Measurements from ENCODE around the gene FAM120A. TPM values are rescaled to one million over a fixed set of nuclear protein-coding genes. Genes with fewer than 3 reads are reported as not detected.

FAM120A gene
- total RNA-seq, 1 experiment from 2014 or later = 70.5 TPM

DNA sequence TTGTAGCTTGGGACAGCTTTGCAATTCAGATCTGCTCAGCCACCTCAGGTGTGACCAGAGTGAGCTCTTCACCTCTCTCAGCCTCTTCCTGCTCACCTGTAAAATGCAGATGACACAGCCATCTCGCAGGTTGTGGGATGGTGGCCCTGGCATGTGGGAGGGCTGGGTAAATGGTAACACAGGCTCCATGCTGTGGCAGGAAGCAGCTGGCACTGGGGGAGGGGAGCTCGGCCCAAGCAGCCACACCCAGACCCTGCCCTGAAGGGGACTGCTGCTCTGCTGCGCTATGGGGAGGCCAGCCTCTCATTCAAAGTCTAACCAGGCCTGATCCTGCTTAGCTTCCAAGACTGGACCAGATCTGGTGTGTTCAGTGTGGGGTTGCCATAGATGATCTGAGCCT, 149.0 kb downstream of the FAM120A start:
- no peak overlapping the region for H3K4me3 ChIP-seq (ENCODE audit: low read depth in 2 of 2, low read length in 2 of 2)
- no peak for ATAC-seq
- intact Hi-C loops (cut with micrococcal nuclease; ENCODE audit: unreplicated experiment) (no loop called here), in situ Hi-C loops (cut with HindIII; ENCODE audit: low pct_unique_long_range_greater_than_20kb, low sequenced_read_pairs) (no loop called here)
- no peaks in the 10 kb centered on the region for H3K4me1 ChIP-seq (ENCODE audit: control insufficient read depth, insufficient read depth, low read length)
- CTCF ChIA-PET = interaction anchor here (0.6 kb wide), 1 partner anchor 204 kb away, joined by 4 read pairs; no protein-coding TSS in a partner anchor
- no peaks in the 10 kb centered on the region for H3K9me3 ChIP-seq (ENCODE audit: control insufficient read depth, insufficient read depth, low read depth, low read length)
- H3K27me3 ChIP-seq (ENCODE audit: control insufficient read depth, insufficient read depth, low read length) = no peaks in the 10 kb centered on the region
- H3K36me3 ChIP-seq (ENCODE audit: control insufficient read depth, insufficient read depth, low read length) = no peaks in the 10 kb centered on the region
- no peak for DNase-seq (ENCODE audit: low read depth, low spot score)
- POLR2A ChIA-PET = no interaction called here
- no TSS peak for BruUV-seq (replicated peaks)
- TF ChIP-seq, protein P1, sequence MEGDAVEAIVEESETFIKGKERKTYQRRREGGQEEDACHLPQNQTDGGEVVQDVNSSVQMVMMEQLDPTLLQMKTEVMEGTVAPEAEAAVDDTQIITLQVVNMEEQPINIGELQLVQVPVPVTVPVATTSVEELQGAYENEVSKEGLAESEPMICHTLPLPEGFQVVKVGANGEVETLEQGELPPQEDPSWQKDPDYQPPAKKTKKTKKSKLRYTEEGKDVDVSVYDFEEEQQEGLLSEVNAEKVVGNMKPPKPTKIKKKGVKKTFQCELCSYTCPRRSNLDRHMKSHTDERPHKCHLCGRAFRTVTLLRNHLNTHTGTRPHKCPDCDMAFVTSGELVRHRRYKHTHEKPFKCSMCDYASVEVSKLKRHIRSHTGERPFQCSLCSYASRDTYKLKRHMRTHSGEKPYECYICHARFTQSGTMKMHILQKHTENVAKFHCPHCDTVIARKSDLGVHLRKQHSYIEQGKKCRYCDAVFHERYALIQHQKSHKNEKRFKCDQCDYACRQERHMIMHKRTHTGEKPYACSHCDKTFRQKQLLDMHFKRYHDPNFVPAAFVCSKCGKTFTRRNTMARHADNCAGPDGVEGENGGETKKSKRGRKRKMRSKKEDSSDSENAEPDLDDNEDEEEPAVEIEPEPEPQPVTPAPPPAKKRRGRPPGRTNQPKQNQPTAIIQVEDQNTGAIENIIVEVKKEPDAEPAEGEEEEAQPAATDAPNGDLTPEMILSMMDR (IDR thresholded peaks at IDR 0.05) = no peak
- TF ChIP-seq, protein P2, sequence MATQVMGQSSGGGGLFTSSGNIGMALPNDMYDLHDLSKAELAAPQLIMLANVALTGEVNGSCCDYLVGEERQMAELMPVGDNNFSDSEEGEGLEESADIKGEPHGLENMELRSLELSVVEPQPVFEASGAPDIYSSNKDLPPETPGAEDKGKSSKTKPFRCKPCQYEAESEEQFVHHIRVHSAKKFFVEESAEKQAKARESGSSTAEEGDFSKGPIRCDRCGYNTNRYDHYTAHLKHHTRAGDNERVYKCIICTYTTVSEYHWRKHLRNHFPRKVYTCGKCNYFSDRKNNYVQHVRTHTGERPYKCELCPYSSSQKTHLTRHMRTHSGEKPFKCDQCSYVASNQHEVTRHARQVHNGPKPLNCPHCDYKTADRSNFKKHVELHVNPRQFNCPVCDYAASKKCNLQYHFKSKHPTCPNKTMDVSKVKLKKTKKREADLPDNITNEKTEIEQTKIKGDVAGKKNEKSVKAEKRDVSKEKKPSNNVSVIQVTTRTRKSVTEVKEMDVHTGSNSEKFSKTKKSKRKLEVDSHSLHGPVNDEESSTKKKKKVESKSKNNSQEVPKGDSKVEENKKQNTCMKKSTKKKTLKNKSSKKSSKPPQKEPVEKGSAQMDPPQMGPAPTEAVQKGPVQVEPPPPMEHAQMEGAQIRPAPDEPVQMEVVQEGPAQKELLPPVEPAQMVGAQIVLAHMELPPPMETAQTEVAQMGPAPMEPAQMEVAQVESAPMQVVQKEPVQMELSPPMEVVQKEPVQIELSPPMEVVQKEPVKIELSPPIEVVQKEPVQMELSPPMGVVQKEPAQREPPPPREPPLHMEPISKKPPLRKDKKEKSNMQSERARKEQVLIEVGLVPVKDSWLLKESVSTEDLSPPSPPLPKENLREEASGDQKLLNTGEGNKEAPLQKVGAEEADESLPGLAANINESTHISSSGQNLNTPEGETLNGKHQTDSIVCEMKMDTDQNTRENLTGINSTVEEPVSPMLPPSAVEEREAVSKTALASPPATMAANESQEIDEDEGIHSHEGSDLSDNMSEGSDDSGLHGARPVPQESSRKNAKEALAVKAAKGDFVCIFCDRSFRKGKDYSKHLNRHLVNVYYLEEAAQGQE (IDR thresholded peaks at IDR 0.05; ENCODE audit: insufficient read depth in 1 of 2, low read depth in 2 of 2, low read length in 1 of 2) = no peak
- no peak for TF ChIP-seq POLR2AphosphoS5 (IDR thresholded peaks at IDR 0.05; ENCODE audit: low read depth, low read length)
- TF ChIP-seq TCF7L2 (IDR thresholded peaks at IDR 0.05; ENCODE audit: low read depth, low read length) = no peak
- TF ChIP-seq SIN3A (IDR thresholded peaks at IDR 0.05; ENCODE audit: borderline replicate concordance, insufficient read depth, low read depth, low read length) = no peak
- H3K27ac ChIP-seq (ENCODE audit: low read length) = no peak overlapping the region

DNA sequence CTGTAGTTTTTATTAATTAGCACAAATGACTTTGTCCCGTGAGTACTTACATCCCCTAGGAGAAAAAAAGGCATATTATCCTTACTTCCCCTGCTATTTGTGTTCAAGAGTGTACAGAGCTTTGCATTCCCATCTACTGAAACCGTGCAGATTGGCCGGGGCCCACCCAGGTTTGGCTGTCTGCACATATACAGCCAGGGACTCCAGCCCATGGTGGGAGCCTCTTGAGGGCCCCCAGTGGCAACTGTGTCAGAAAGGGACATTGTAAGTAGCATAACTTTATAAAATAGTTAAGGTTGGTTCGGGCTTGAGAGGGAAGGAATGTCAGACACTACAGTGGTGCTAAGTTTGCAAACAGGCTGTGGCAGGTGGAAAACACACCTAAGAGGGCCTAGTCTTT, 149.6 kb downstream of the FAM120A start:
- Histone ChIP-seq H3K4me1 (ENCODE audit: control insufficient read depth, insufficient read depth, low read length) (no peaks in the 10 kb centered on the region), H3K4me3 (ENCODE audit: low read depth in 2 of 2, low read length in 2 of 2) (no peak overlapping the region), H3K27me3 (ENCODE audit: control insufficient read depth, insufficient read depth, low read length) (no peaks in the 10 kb centered on the region), H3K27ac (ENCODE audit: low read length) (no peak overlapping the region), H3K9me3 (ENCODE audit: control insufficient read depth, insufficient read depth, low read depth, low read length) (no peaks in the 10 kb centered on the region), H3K36me3 (ENCODE audit: control insufficient read depth, insufficient read depth, low read length) (no peaks in the 10 kb centered on the region)
- TF ChIP-seq, protein P1 (IDR thresholded peaks at IDR 0.05) = no peak
- TF ChIP-seq SIN3A (IDR thresholded peaks at IDR 0.05; ENCODE audit: borderline replicate concordance, insufficient read depth, low read depth, low read length) = no peak
- no peak for TF ChIP-seq POLR2AphosphoS5 (IDR thresholded peaks at IDR 0.05; ENCODE audit: low read depth, low read length)
- TF ChIP-seq, protein P2 (IDR thresholded peaks at IDR 0.05; ENCODE audit: insufficient read depth in 1 of 2, low read depth in 2 of 2, low read length in 1 of 2) = no peak
- no peak for TF ChIP-seq TCF7L2 (IDR thresholded peaks at IDR 0.05; ENCODE audit: low read depth, low read length)
- intact Hi-C loops (cut with micrococcal nuclease; ENCODE audit: unreplicated experiment) (no loop called here), in situ Hi-C loops (cut with HindIII; ENCODE audit: low pct_unique_long_range_greater_than_20kb, low sequenced_read_pairs) (no loop called here)
- no peak for ATAC-seq
- BruUV-seq (replicated peaks) = no TSS peak
- DNase-seq (ENCODE audit: low read depth, low spot score) = no peak
- ChIA-PET CTCF (no interaction called here), POLR2A (no interaction called here)
